Transverse colon (tissue), 4 donors: ENCODE data around the gene PNMA6F. TPM values are rescaled to one million over a fixed set of nuclear protein-coding genes. Genes with fewer than 3 reads are reported as not detected.
"Not testable (repeated sequence)": the region's sequence is repeated elsewhere in the genome, so short reads cannot be mapped to it uniquely, and the experiment has no call there.

ENCODE experiments used
- DNase-seq: peaks from one replicate; pipeline ENCODE4 v3.0.0-alpha.2; 2019
- H3K27ac ChIP-seq, 4 donors: fragments of 200-600 bp; sonication (generic); 2 replicates each; pipeline ENCODE4 v1.5.1; 2016 to 2018; ENCODE audit warnings: inconsistent platforms in 4 of 4
- H3K27me3 ChIP-seq: fragments of 200-600 bp; sonication (generic); 2 replicates; pipeline ENCODE4 v1.5.1; 2017; ENCODE audit warnings: inconsistent platforms
- H3K36me3 ChIP-seq, 4 donors: fragments of 200-600 bp; sonication (generic); 2 replicates each; pipeline ENCODE4 v1.5.1; 2017 to 2019; ENCODE audit warnings: inconsistent platforms in 4 of 4
- H3K4me1 ChIP-seq, 4 donors: fragments of 200-600 bp; sonication (generic); 2 replicates each; pipeline ENCODE4 v1.5.1; 2017 to 2020; ENCODE audit warnings: inconsistent platforms in 4 of 4
- H3K4me3 ChIP-seq, 4 donors: fragments of 200-600 bp; sonication (generic); 1 replicate in 1 of 4; 2 replicates in 3 of 4; pipeline versions ENCODE4 v1.5.1 to v1.6.1; 2017 to 2019; ENCODE audit warnings: inconsistent platforms in 4 of 4
- H3K9me3 ChIP-seq, 2 donors: fragments of 200-600 bp; sonication (generic); 2 replicates each; pipeline ENCODE4 v1.5.1; 2017 to 2019; ENCODE audit warnings: inconsistent platforms in 2 of 2
- WGBS, 2 donors: methylation state at CpG; one replicate each; pipeline ENCODE4 v1.1.5; 2018; ENCODE audit warnings: low coverage in 1 of 2; 5-methylcytosine and 5-hydroxymethylcytosine counted together
- in situ Hi-C, 4 donors: fragments of 200-750 bp; cut with MboI; loops; one replicate each; pipeline versions ENCODE4 v1.15.0 to v1.15.1; 2017; ENCODE audit warnings: low sequenced_read_pairs in 3 of 4, low pct_ligation_motif_present in 1 of 4, low pct_unique_long_range_greater_than_20kb in 1 of 4
- intact Hi-C: fragments of 100-400 bp; cut with DNase I; formaldehyde crosslinking; loops from one replicate; pipeline ENCODE4 v1.15.1; 2023; ENCODE audit warnings: low total_unique reads
- small RNA-seq, 4 donors: library from RNA; depleted of rRNA; stranded (forward); fragments of <200 nt; gene quantifications; one replicate each; pipeline ENCODE3, GENCODE V24; 2016
- total RNA-seq, 4 donors: library from RNA; depleted of rRNA; stranded (reverse); fragments of >200 nt; gene quantifications; one replicate each; pipeline ENCODE4 v1.1.0, GENCODE V29; 2016

Gene PNMA6F
- total RNA-seq, 4 donors from 2014 or later = not detected

GRCh38 chrX:153275418-153275817, 46.1 kb downstream of the PNMA6F start:
- DNase-seq, H3K27ac ChIP-seq, intact Hi-C loops: not testable (repeated sequence)

DNA sequence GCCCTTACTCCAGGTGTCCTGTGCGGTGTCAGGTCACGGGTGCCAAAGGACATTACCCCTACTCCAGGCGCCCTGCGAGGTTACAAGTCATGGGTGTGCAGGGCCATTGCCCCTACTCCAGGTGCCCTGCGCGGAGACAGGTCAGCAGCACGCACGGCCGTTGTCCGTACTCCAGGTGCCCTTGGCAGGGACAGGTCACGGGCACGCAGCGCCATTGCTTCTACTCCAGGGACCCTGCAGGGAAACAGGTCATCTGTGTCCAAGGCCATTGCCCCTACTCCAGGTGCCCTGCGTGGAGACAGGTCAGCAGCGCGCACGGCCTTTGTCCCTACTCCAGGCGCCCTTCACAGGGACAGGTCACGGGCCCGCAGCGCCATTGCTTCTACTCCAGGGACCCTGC, 49.0 kb downstream of the PNMA6F start:
- in situ Hi-C loops, H3K36me3 ChIP-seq, H3K4me1 ChIP-seq, DNase-seq, H3K9me3 ChIP-seq, H3K27ac ChIP-seq, H3K4me3 ChIP-seq, intact Hi-C loops, H3K27me3 ChIP-seq: not testable (repeated sequence)
- 80% methylated on average over 1 of the region's 21 CpGs; no CpG with 5 or more reads in 1 of the 2 donors for WGBS, 2 donors

More at GRCh38 chrX:153275418-153275817, 46.1 kb downstream of the PNMA6F start:
- H3K27me3 ChIP-seq, in situ Hi-C loops, H3K4me1 ChIP-seq, H3K4me3 ChIP-seq, H3K36me3 ChIP-seq, H3K9me3 ChIP-seq: not testable (repeated sequence)
- no CpG with 5 or more reads among the region's 16 CpGs for WGBS, 2 donors

DNA sequence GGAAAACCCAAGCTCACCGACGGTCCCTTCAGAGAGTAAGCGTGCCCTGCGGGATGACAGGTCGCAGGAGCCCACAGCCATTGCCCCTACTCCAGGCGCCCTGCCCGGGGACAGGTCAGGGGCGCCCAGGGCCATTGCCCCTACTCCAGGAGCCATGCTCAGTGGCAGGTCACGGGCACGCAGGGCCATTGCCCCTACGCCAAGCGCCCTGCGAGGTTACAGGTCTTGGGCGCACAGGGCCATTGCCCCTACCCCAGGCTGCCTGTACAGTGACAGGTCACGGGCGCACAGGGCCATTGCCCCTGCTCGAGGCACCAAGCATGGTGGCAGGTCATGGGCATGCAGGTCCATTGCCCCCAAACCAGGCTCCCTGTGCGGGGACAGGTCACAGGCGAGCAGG, 49.5 kb downstream of the PNMA6F start:
- intact Hi-C loops, in situ Hi-C loops: not testable (repeated sequence)

More for the DNA sequence above, 49.5 kb downstream of the PNMA6F start:
- not testable (repeated sequence) for H3K9me3 ChIP-seq, H3K27me3 ChIP-seq, H3K4me3 ChIP-seq, H3K4me1 ChIP-seq, DNase-seq, H3K36me3 ChIP-seq, H3K27ac ChIP-seq
- WGBS, 2 donors = no CpG with 5 or more reads among the region's 19 CpGs

Small RNA genes within 50 kb of the gene (small RNA-seq; reads per million reads assigned to genes)
- gene AC152007.1 = 0 reads per million in 4 donors

Other genes starting within 250 kb of the PNMA6F start
- under 1 TPM in 1 of 4 donors, not detected in 3; 0.68 TPM for gene PNMA6A, start 249.3 kb downstream of the PNMA6F start, total RNA-seq
- not detected for gene MAGEA1, start 142.5 kb downstream of the PNMA6F start, total RNA-seq
- gene ZNF275, start 12.4 kb upstream of the PNMA6F start, total RNA-seq = 1 to 10 TPM; 5.6 to 8.8 (median 7.1) TPM
- gene PNMA6E, start 79.6 kb upstream of the PNMA6F start, total RNA-seq = not detected
- 1 to 10 TPM in 2 of 4 donors, under 1 TPM in 2; 0.27 to 3.0 (median 1.3) TPM for gene ZFP92, start 89.7 kb upstream of the PNMA6F start, total RNA-seq
- gene TREX2, start 124.3 kb upstream of the PNMA6F start, total RNA-seq = 1 to 10 TPM in 2 of 4 donors, under 1 TPM in 1, not detected in 1; 0.55 to 2.0 (median 1.4) TPM
- gene HAUS7, start 148.8 kb upstream of the PNMA6F start, total RNA-seq = 10 to 100 TPM in 3 of 4 donors, 1 to 10 TPM in 1; 7.0 to 34.8 (median 12.4) TPM
- gene BGN, start 173.2 kb upstream of the PNMA6F start, total RNA-seq = 10 to 100 TPM in 2 of 4 donors, 1 to 10 TPM in 2; 3.8 to 67.1 (median 10.5) TPM
- gene ATP2B3, start 195.9 kb upstream of the PNMA6F start, total RNA-seq = not detected